Measurements from ENCODE around the gene EMC1. TPM values are rescaled to one million over a fixed set of nuclear protein-coding genes. Genes with fewer than 3 reads are reported as not detected.
"Not testable (repeated sequence)": the region's sequence is repeated elsewhere in the genome, so short reads cannot be mapped to it uniquely, and the experiment has no call there.

Gene EMC1
- total RNA-seq, 1 experiment from 2014 or later: 60.0 TPM

DNA sequence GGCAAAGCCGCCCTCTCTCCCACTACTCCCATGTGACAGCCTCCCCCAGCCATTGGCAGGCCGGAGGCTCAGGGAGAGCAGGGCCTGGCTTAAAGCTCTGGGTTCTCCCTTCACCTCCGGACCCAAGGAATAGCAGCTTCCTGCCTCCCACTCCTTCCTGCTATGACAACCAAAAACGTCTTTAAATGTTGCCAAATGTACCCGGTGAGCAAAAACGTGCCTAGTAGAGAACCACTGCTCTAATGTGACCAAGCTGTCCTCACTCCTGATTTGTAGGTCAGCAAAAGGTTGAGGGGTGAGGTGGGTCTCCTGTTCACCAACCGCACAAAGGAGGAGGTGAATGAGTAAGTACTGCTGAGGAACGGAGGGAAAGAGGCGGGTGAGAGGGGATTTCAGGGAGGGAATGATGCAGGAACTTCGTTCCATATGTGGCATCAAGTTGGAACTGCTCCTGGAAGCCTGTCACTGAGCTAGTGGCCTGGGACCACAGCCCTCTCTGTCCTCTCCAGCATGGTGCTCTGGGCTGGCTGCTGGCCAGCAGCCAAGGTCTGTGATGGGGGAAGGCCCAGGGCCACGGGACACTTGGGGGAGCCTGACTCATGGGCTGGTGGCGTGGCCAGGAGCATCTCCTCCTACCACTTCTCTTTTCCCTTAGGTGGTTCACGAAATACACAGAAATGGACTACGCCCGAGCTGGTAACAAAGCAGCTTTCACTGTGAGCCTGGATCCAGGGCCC, 6.0 kb upstream of the EMC1 start:
- no peak overlapping the region for H2BK5ac ChIP-seq (ENCODE audit: insufficient read length, low read length)
- peaks cover 8% of the 10 kb centered on the region for H3K79me1 ChIP-seq (ENCODE audit: insufficient read depth, low read depth, low read length, poor library complexity, severe bottlenecking)
- H3K27ac ChIP-seq (ENCODE audit: insufficient read length, low read depth, low read length): no peak overlapping the region
- Mint-ChIP-seq H3K27me3 (ENCODE audit: low read depth) (no peaks in the 10 kb centered on the region), H3K4me1 (peaks cover 12 to 13% of the 10 kb centered on the region in 2 experiments), H3K9me3 (no peaks in the 10 kb centered on the region), H3K27ac (no peak overlapping the region; a peak in 1 of 7 replicates), H3K36me3 (ENCODE audit: insufficient read depth in 1 of 3, low read depth in 3 of 3) (peaks cover 34 to 69% (median 55%) of the 10 kb centered on the region in 3 experiments; a peak in 6 of 7 replicates), H3K4me3 (no peak overlapping the region)
- DNase-seq: no peak
- H3K9ac ChIP-seq (ENCODE audit: extremely low read depth, insufficient read length, low read length): no peak overlapping the region
- H4K5ac ChIP-seq (ENCODE audit: insufficient read length, low read depth, low read length): no peak overlapping the region
- H3K27me3 ChIP-seq (ENCODE audit: insufficient read depth, low read length): no peaks in the 10 kb centered on the region
- H2AFZ ChIP-seq (ENCODE audit: low read length): no peak overlapping the region
- no peak overlapping the region for H2BK20ac ChIP-seq (ENCODE audit: low read depth, low read length, poor library complexity, severe bottlenecking)
- H3K14ac ChIP-seq (ENCODE audit: insufficient read depth, low read length): no peak overlapping the region
- peaks cover 3% of the 10 kb centered on the region for H3K23me2 ChIP-seq (ENCODE audit: insufficient read length, low read depth, low read length, poor library complexity, severe bottlenecking)
- no peak overlapping the region for H4K91ac ChIP-seq (ENCODE audit: insufficient read length, low read depth, low read length)
- H4K8ac ChIP-seq (replicated peaks; ENCODE audit: insufficient read length, low read depth, low read length): no peak overlapping the region
- H3K79me2 ChIP-seq (ENCODE audit: insufficient read depth, low read length): peaks cover 29% of the 10 kb centered on the region
- no peak for TF ChIP-seq CTCF (conservative IDR thresholded peaks at IDR 0.05)
- H3K4ac ChIP-seq (ENCODE audit: low read depth, low read length): no peak overlapping the region
- WGBS (ENCODE audit: extremely low coverage, insufficient read length, low lambda C conversion rate): no CpG with 5 or more reads among the region's 15 CpGs
- no peak overlapping the region for H2BK12ac ChIP-seq (ENCODE audit: insufficient read length, low read depth, low read length)
- no peak overlapping the region for H3K4me2 ChIP-seq (ENCODE audit: insufficient read depth, insufficient read length, low read length)
- no peak overlapping the region for H2BK120ac ChIP-seq (ENCODE audit: low read depth, low read length, poor library complexity, severe bottlenecking)
- H2BK15ac ChIP-seq (ENCODE audit: low read depth, low read length): no peak overlapping the region
- no peaks in the 10 kb centered on the region for H3K9me3 ChIP-seq (ENCODE audit: control insufficient read depth, low read depth, low read length)
- H3K23ac ChIP-seq (ENCODE audit: insufficient read length, low read depth, low read length): no peak overlapping the region
- H3K56ac ChIP-seq (ENCODE audit: insufficient read length, low read depth, low read length): no peak overlapping the region
- no peaks in the 10 kb centered on the region for H3K4me1 ChIP-seq (ENCODE audit: insufficient read depth, low read length)
- no peaks in the 10 kb centered on the region for H4K20me1 ChIP-seq (ENCODE audit: control insufficient read depth, insufficient read depth, insufficient read length)
- H3K18ac ChIP-seq (ENCODE audit: insufficient read length, low read depth, low read length): no peak overlapping the region
- H3T11ph ChIP-seq (ENCODE audit: low read length): no peak overlapping the region
- H2AK5ac ChIP-seq (ENCODE audit: insufficient read length, low read length): no peak overlapping the region

- H3K79me1 ChIP-seq (ENCODE audit: insufficient read depth, low read depth, low read length, poor library complexity, severe bottlenecking); H3K14ac ChIP-seq (ENCODE audit: insufficient read depth, low read length); H3K4me3 Mint-ChIP-seq; H3K9ac ChIP-seq (ENCODE audit: extremely low read depth, insufficient read length, low read length); H2AFZ ChIP-seq (ENCODE audit: low read length); H4K8ac ChIP-seq (replicated peaks; ENCODE audit: insufficient read length, low read depth, low read length); H3K4me1 ChIP-seq (ENCODE audit: insufficient read depth, low read length); H3K4ac ChIP-seq (ENCODE audit: low read depth, low read length); H4K91ac ChIP-seq (ENCODE audit: insufficient read length, low read depth, low read length); H2BK15ac ChIP-seq (ENCODE audit: low read depth, low read length); H3K27me3 ChIP-seq (ENCODE audit: insufficient read depth, low read length); H2BK20ac ChIP-seq (ENCODE audit: low read depth, low read length, poor library complexity, severe bottlenecking); H3K23ac ChIP-seq (ENCODE audit: insufficient read length, low read depth, low read length); H3K56ac ChIP-seq (ENCODE audit: insufficient read length, low read depth, low read length); H2BK120ac ChIP-seq (ENCODE audit: low read depth, low read length, poor library complexity, severe bottlenecking); H3K9me3 ChIP-seq (ENCODE audit: control insufficient read depth, low read depth, low read length); H2BK5ac ChIP-seq (ENCODE audit: insufficient read length, low read length); H3K4me2 ChIP-seq (ENCODE audit: insufficient read depth, insufficient read length, low read length); H3K23me2 ChIP-seq (ENCODE audit: insufficient read length, low read depth, low read length, poor library complexity, severe bottlenecking); H2AK5ac ChIP-seq (ENCODE audit: insufficient read length, low read length); H4K20me1 ChIP-seq (ENCODE audit: control insufficient read depth, insufficient read depth, insufficient read length); DNase-seq; H3K18ac ChIP-seq (ENCODE audit: insufficient read length, low read depth, low read length); H4K5ac ChIP-seq (ENCODE audit: insufficient read length, low read depth, low read length); H3K27ac Mint-ChIP-seq; H2BK12ac ChIP-seq (ENCODE audit: insufficient read length, low read depth, low read length); H3K27ac ChIP-seq (ENCODE audit: insufficient read length, low read depth, low read length); H3K9me3 Mint-ChIP-seq; H3K27me3 Mint-ChIP-seq (ENCODE audit: low read depth); H3T11ph ChIP-seq (ENCODE audit: low read length): not testable (repeated sequence)
- WGBS (ENCODE audit: extremely low coverage, insufficient read length, low lambda C conversion rate): no CpG with 5 or more reads among the region's 5 CpGs
- peaks cover 38 to 74% (median 55%) of the 10 kb centered on the region in 3 experiments; a peak in 6 of 7 replicates for H3K36me3 Mint-ChIP-seq (ENCODE audit: insufficient read depth in 1 of 3, low read depth in 3 of 3)
- peaks cover 12 to 13% of the 10 kb centered on the region in 2 experiments for H3K4me1 Mint-ChIP-seq
- H3K79me2 ChIP-seq (ENCODE audit: insufficient read depth, low read length): peaks cover 35% of the 10 kb centered on the region
These were observed 5.0 kb upstream of the EMC1 start for GRCh38 chr1:19256301-19256700.

Data from H9 (cell line).